Panc1 (cell line): Measurements from ENCODE around the gene STXBP5. TPM values are rescaled to one million over a fixed set of nuclear protein-coding genes. Genes with fewer than 3 reads are reported as not detected.

ENCODE experiments used
- ATAC-seq: fragments of 200-7000 bp; cut with Tn5 transposase; 2 replicates; pipeline ENCODE4 v1.9.1; 2020; ENCODE audit warnings: mild to moderate bottlenecking, moderate library complexity
- BruUV-seq: library from RNA; stranded (reverse); fragments of 400-500 nt; replicated peaks from 2 replicates; lab custom pipeline; 2021; lab: Mats Ljungman, UMichigan
- CTCF ChIA-PET: fragments of 300-600 bp; sonication (Branson Sonifier 250); formaldehyde crosslinking; loops from one replicate; lab custom pipeline; 2022; ENCODE audit warnings: antibody characterized with exemption; lab: Charles Lee
- POLR2A ChIA-PET: fragments of 300-600 bp; sonication (Branson Sonifier 250); formaldehyde crosslinking; loops from one replicate; lab custom pipeline; 2022; ENCODE audit warnings: antibody characterized with exemption; lab: Charles Lee
- DNase-seq: peaks from one replicate; pipeline ENCODE4 v3.0.0-alpha.2; 2010; ENCODE audit warnings: low read depth, low spot score
- H3K27ac ChIP-seq: 2 replicates; pipeline ENCODE4 v1.5.1; 2011; ENCODE audit warnings: mild to moderate bottlenecking, low read length, inconsistent platforms
- H3K27me3 ChIP-seq: fragments of 200-500 bp; sonication (Bioruptor generic); 2 replicates; pipeline ENCODE4 v1.6.0; 2014; ENCODE audit warnings: low read length, inconsistent platforms; ENCODE audit not compliant: control insufficient read depth, insufficient read depth
- H3K36me3 ChIP-seq: fragments of 200-500 bp; sonication (Bioruptor generic); 2 replicates; pipeline ENCODE4 v1.5.1; 2014; ENCODE audit warnings: inconsistent platforms, mild to moderate bottlenecking, low read length, moderate library complexity; ENCODE audit not compliant: control insufficient read depth, insufficient read depth
- H3K4me1 ChIP-seq: 2 replicates; pipeline ENCODE4 v1.5.1; 2011; ENCODE audit warnings: inconsistent platforms, mild to moderate bottlenecking, low read length, moderate library complexity; ENCODE audit not compliant: control insufficient read depth, insufficient read depth
- H3K4me3 ChIP-seq, 2 experiments: 2 replicates each; pipeline ENCODE4 v1.5.1; 2011 to 2012; ENCODE audit warnings: low read depth in 2 of 2, low read length in 2 of 2, mild to moderate bottlenecking in 2 of 2, inconsistent platforms in 1 of 2, moderate library complexity in 1 of 2
- H3K9me3 ChIP-seq: fragments of 200-500 bp; sonication (Bioruptor generic); 2 replicates; pipeline ENCODE4 v1.5.1; 2014; ENCODE audit warnings: low read depth, mild to moderate bottlenecking, inconsistent platforms, low read length, moderate library complexity; ENCODE audit not compliant: control insufficient read depth, insufficient read depth
- CTCF ChIP-seq: fragments of 450-650 bp; IDR thresholded peaks from 2 replicates; pipeline ENCODE4 v1.5.1; 2017; ENCODE audit warnings: mild to moderate bottlenecking
- POLR2AphosphoS5 ChIP-seq: IDR thresholded peaks from 2 replicates; pipeline ENCODE4 v1.6.1; 2012; ENCODE audit warnings: mild to moderate bottlenecking, low read depth, low read length, moderate library complexity
- REST ChIP-seq, 2 experiments: IDR thresholded peaks; 2 replicates each; pipeline ENCODE4 v1.6.1; 2011 to 2012; ENCODE audit warnings: low read depth in 2 of 2, control low read depth in 1 of 2, low read length in 1 of 2, mild to moderate bottlenecking in 1 of 2, moderate library complexity in 1 of 2; ENCODE audit not compliant: insufficient read depth in 1 of 2
- SIN3A ChIP-seq: IDR thresholded peaks from 2 replicates; pipeline ENCODE4 v1.6.1; 2012; ENCODE audit warnings: low read depth, mild to moderate bottlenecking, low read length, moderate library complexity, borderline replicate concordance; ENCODE audit not compliant: insufficient read depth
- TCF7L2 ChIP-seq: IDR thresholded peaks from 2 replicates; pipeline ENCODE4 v1.6.1; 2011; ENCODE audit warnings: mild to moderate bottlenecking, low read depth, low read length, inconsistent platforms
- in situ Hi-C: cut with HindIII; loops from 2 replicates; pipeline ENCODE4 v1.10.0; 2016; ENCODE audit warnings: low sequenced_read_pairs, low pct_unique_long_range_greater_than_20kb
- intact Hi-C: fragments of 100-400 bp; cut with micrococcal nuclease; formaldehyde crosslinking; loops from one replicate; pipeline ENCODE4 v1.10.0; 2022; ENCODE audit not compliant: unreplicated experiment
- total RNA-seq: library from RNA; stranded (reverse); gene quantifications from one replicate; pipeline ENCODE4 v1.2.1, GENCODE V29; 2021; ENCODE audit not compliant: unreplicated experiment

STXBP5 gene
- total RNA-seq, 1 experiment from 2014 or later: 77.8 TPM

- Histone ChIP-seq H3K4me3 (no peak overlapping the region), H3K4me1 (no peaks in the 10 kb centered on the region), H3K27ac (no peak overlapping the region), H3K27me3 (peaks cover 4% of the 10 kb centered on the region; the same call in 1 of the 2 replicates), H3K36me3 (no peaks in the 10 kb centered on the region), H3K9me3 (no peaks in the 10 kb centered on the region)
- POLR2A ChIA-PET: no interaction called here
- DNase-seq: no peak
- intact Hi-C loops (no loop called here), in situ Hi-C loops (no loop called here)
- CTCF ChIA-PET: no interaction called here
- no peak for TF ChIP-seq REST (IDR thresholded peaks at IDR 0.05; ENCODE audit: insufficient read depth in 1 of 2, low read depth in 2 of 2, low read length in 1 of 2)
- no peak for TF ChIP-seq CTCF
- no peak for TF ChIP-seq SIN3A
- no peak for TF ChIP-seq POLR2AphosphoS5
- TF ChIP-seq TCF7L2: no peak
- no peak for ATAC-seq
- no TSS peak for BruUV-seq
Observed at GRCh38 chr6:147434516-147434915, 230.3 kb downstream of the STXBP5 start.

- TF ChIP-seq POLR2AphosphoS5 (no peak), CTCF (no peak), SIN3A (no peak), REST (IDR thresholded peaks at IDR 0.05; ENCODE audit: insufficient read depth in 1 of 2, low read depth in 2 of 2, low read length in 1 of 2) (no peak), TCF7L2 (no peak)
- H3K27ac ChIP-seq: no peak overlapping the region
- intact Hi-C loops (no loop called here), in situ Hi-C loops (no loop called here)
- BruUV-seq: no TSS peak
- no peak for ATAC-seq
- no peaks in the 10 kb centered on the region for H3K4me1 ChIP-seq
- no peak overlapping the region for H3K4me3 ChIP-seq
- no peak for DNase-seq
- H3K9me3 ChIP-seq: no peaks in the 10 kb centered on the region
- peaks cover 4% of the 10 kb centered on the region; the same call in 1 of the 2 replicates for H3K27me3 ChIP-seq
- CTCF ChIA-PET: no interaction called here
- H3K36me3 ChIP-seq: no peaks in the 10 kb centered on the region
- POLR2A ChIA-PET: no interaction called here
Observed at GRCh38 chr6:147437615-147438014, 233.4 kb downstream of the STXBP5 start.
